ELR (cell line): ENCODE measurements around the gene FAT2.

ENCODE experiments used
- DNase-seq: peaks from one replicate; pipeline ENCODE4 v3.0.0-alpha.2; 2015; ENCODE audit warnings: low read depth

The FAT2 gene

GRCh38 chr5:151555760-151556576, 35.2 kb downstream of the FAT2 start:
- DNase-seq, result no peak

GRCh38 chr5:151553695-151554094, 37.4 kb downstream of the FAT2 start:
- DNase-seq, result no peak

- DNase-seq, result no peak
Measured at GRCh38 chr5:151553130-151553670, 37.9 kb downstream of the FAT2 start.

GRCh38 chr5:151551985-151552384, 39.1 kb downstream of the FAT2 start:
- no peak for DNase-seq

- no peak for DNase-seq
Measured at GRCh38 chr5:151550146-151550545, 41.0 kb downstream of the FAT2 start.

GRCh38 chr5:151549713-151550112, 41.4 kb downstream of the FAT2 start:
- no peak for DNase-seq

GRCh38 chr5:151547364-151547763, 43.8 kb downstream of the FAT2 start:
- no peak for DNase-seq

GRCh38 chr5:151541571-151541970, 49.6 kb downstream of the FAT2 start:
- DNase-seq, result no peak
